Fibroblast of skin of left biceps (primary cell): ENCODE results near the gene ELOVL5.
A peak's percentile ranks its signal among the peaks of the same experiment; 100 is the strongest.
"Not testable (repeated sequence)": the region's sequence is repeated elsewhere in the genome, so short reads cannot be mapped to it uniquely, and the experiment has no call there.

Experiments used
- DNase-seq, 2 experiments: peaks; one replicate each; pipeline ENCODE4 v3.0.0-alpha.2; 2013; ENCODE audit warnings: low read depth in 2 of 2

The ELOVL5 gene

GRCh38 chr6:53328375-53328774 is 20.4 kb downstream of the ELOVL5 start:
- DNase-seq = no peak

- DNase-seq = no peak
Observed at GRCh38 chr6:53327017-53327395, 21.7 kb downstream of the ELOVL5 start.

GRCh38 chr6:53326372-53327016 is 22.3 kb downstream of the ELOVL5 start:
- peak; percentile 86 to 90 for DNase-seq

GRCh38 chr6:53325785-53326184 is 23.0 kb downstream of the ELOVL5 start:
- no peak for DNase-seq

- no peak for DNase-seq
Observed at GRCh38 chr6:53322188-53323029, 26.3 kb downstream of the ELOVL5 start.

- no peak for DNase-seq
Observed at GRCh38 chr6:53321701-53322100, 27.0 kb downstream of the ELOVL5 start.

GRCh38 chr6:53320964-53321363 is 27.8 kb downstream of the ELOVL5 start:
- no peak for DNase-seq

GRCh38 chr6:53318429-53318828 is 30.3 kb downstream of the ELOVL5 start:
- DNase-seq = no peak

- DNase-seq = no peak
Observed at GRCh38 chr6:53317861-53318260, 30.9 kb downstream of the ELOVL5 start.

- not testable (repeated sequence) for DNase-seq
Observed at GRCh38 chr6:53317299-53317698, 31.5 kb downstream of the ELOVL5 start.

GRCh38 chr6:53316142-53316541 is 32.6 kb downstream of the ELOVL5 start:
- DNase-seq = no peak

GRCh38 chr6:53315086-53315724 is 33.5 kb downstream of the ELOVL5 start:
- no peak for DNase-seq

- no peak for DNase-seq
Observed at GRCh38 chr6:53313784-53314400, 34.9 kb downstream of the ELOVL5 start.

GRCh38 chr6:53312355-53312754 is 36.4 kb downstream of the ELOVL5 start:
- DNase-seq = no peak

GRCh38 chr6:53311586-53311935 is 37.2 kb downstream of the ELOVL5 start:
- no peak for DNase-seq

- DNase-seq = no peak
Observed at GRCh38 chr6:53310771-53311585, 37.8 kb downstream of the ELOVL5 start.

- DNase-seq = no peak
Observed at GRCh38 chr6:53309901-53310300, 38.8 kb downstream of the ELOVL5 start.

- peak; percentile 58 to 65 for DNase-seq
Observed at GRCh38 chr6:53309059-53309900, 39.5 kb downstream of the ELOVL5 start.

GRCh38 chr6:53306819-53307347 is 41.9 kb downstream of the ELOVL5 start:
- DNase-seq = no peak

GRCh38 chr6:53306217-53306616 is 42.5 kb downstream of the ELOVL5 start:
- DNase-seq = not testable (repeated sequence)
